Osteocyte (in vitro differentiated cells): ENCODE data around the gene SYT9. TPM values are rescaled to one million over a fixed set of nuclear protein-coding genes. Genes with fewer than 3 reads are reported as not detected.

Experiments
- DNase-seq: peaks from one replicate; pipeline ENCODE4 v3.0.0; 2021; ENCODE audit warnings: mixed read lengths; ENCODE audit not compliant: unreplicated experiment; ENCODE audit errors: extremely low spot score
- H3K27ac Mint-ChIP-seq: one replicate; pipeline ENCODE4 v1.8.0; 2021; ENCODE audit warnings: mild to moderate bottlenecking, mixed read lengths; ENCODE audit not compliant: unreplicated experiment
- H3K27me3 Mint-ChIP-seq: one replicate; pipeline ENCODE4 v1.8.0; 2021; ENCODE audit warnings: mixed read lengths; ENCODE audit not compliant: unreplicated experiment
- H3K36me3 Mint-ChIP-seq: one replicate; pipeline ENCODE4 v1.8.0; 2021; ENCODE audit warnings: mixed read lengths; ENCODE audit not compliant: unreplicated experiment
- H3K4me1 Mint-ChIP-seq: one replicate; pipeline ENCODE4 v1.8.0; 2021; ENCODE audit warnings: mixed read lengths; ENCODE audit not compliant: unreplicated experiment
- H3K4me3 Mint-ChIP-seq: one replicate; pipeline ENCODE4 v1.8.0; 2021; ENCODE audit warnings: mild to moderate bottlenecking, moderate library complexity, mixed read lengths; ENCODE audit not compliant: unreplicated experiment
- H3K9me3 Mint-ChIP-seq: one replicate; pipeline ENCODE4 v1.8.0; 2021; ENCODE audit warnings: mixed read lengths; ENCODE audit not compliant: unreplicated experiment
- CTCF ChIP-seq: fragments of 200-600 bp; sonication (generic); IDR thresholded peaks from 2 replicates; pipeline ENCODE4 v1.5.0; 2021; ENCODE audit warnings: antibody characterized with exemption, mild to moderate bottlenecking, moderate library complexity
- total RNA-seq: library from RNA; stranded (reverse); gene quantifications from 2 replicates; pipeline ENCODE4 v1.2.1, GENCODE V29; 2021

SYT9 gene
- total RNA-seq, 1 donor from 2014 or later = 0.40 TPM

GRCh38 chr11:7484131-7484530 lies 232.4 kb downstream of the SYT9 start:
- Mint-ChIP-seq H3K27me3 (no peaks in the 10 kb centered on the region), H3K9me3 (no peaks in the 10 kb centered on the region), H3K4me1 (peaks cover 31% of the 10 kb centered on the region), H3K27ac (no peak overlapping the region), H3K36me3 (peaks cover 12% of the 10 kb centered on the region), H3K4me3 (peak overlapping the region; percentile 3)
- no peak for DNase-seq
- TF ChIP-seq CTCF = no peak

GRCh38 chr11:7484645-7485044 lies 232.9 kb downstream of the SYT9 start:
- H3K36me3 Mint-ChIP-seq = peaks cover 17% of the 10 kb centered on the region
- TF ChIP-seq CTCF = no peak
- H3K27me3 Mint-ChIP-seq = no peaks in the 10 kb centered on the region
- no peaks in the 10 kb centered on the region for H3K9me3 Mint-ChIP-seq
- peaks cover 35% of the 10 kb centered on the region for H3K4me1 Mint-ChIP-seq
- DNase-seq = no peak
- H3K4me3 Mint-ChIP-seq = peak overlapping the region; percentile 93
- peak overlapping the region; percentile 92 for H3K27ac Mint-ChIP-seq

GRCh38 chr11:7485186-7486097 lies 233.7 kb downstream of the SYT9 start, which contains the start of gene OLFML1:
Gene OLFML1, plus strand, starts transcription at chr11:7485506. Its CDS starts 370 bp downstream, at chr11:7485876.
- no peak for DNase-seq
- Mint-ChIP-seq H3K4me1 (peaks cover 39% of the 10 kb centered on the region), H3K9me3 (no peaks in the 10 kb centered on the region), H3K27me3 (no peaks in the 10 kb centered on the region), H3K36me3 (peaks cover 17% of the 10 kb centered on the region), H3K27ac (peak within 1 kb of the TSS; percentile 92), H3K4me3 (peak within 1 kb of the TSS; percentile 93)
- no peak for TF ChIP-seq CTCF

GRCh38 chr11:7486098-7486780 lies 234.5 kb downstream of the SYT9 start:
- peaks cover 43% of the 10 kb centered on the region for H3K4me1 Mint-ChIP-seq
- H3K27ac Mint-ChIP-seq = peak overlapping the region; percentile 92
- TF ChIP-seq CTCF = no peak
- no peaks in the 10 kb centered on the region for H3K27me3 Mint-ChIP-seq
- H3K36me3 Mint-ChIP-seq = peaks cover 19% of the 10 kb centered on the region
- DNase-seq = no peak
- H3K9me3 Mint-ChIP-seq = no peaks in the 10 kb centered on the region
- H3K4me3 Mint-ChIP-seq = peak overlapping the region; percentile 93

DNA sequence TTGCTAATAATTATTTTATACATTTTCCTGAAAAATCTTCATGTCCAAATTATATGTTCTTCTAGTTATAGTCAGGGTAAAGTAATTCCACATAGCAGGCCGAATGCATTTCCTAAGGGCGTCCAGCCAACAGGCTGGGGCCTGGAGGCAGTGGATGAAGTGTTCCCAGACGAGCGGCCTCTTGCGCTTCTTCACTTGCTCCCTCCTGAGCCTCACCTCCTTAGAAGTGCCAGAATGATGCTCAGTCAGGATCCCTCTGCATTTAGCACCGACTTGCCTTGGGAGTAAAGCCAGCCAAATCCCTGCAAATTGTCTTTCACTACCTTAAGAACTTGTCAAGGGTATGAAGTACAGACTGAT lies 235.1 kb downstream of the SYT9 start:
- peak overlapping the region; percentile 93 for H3K4me3 Mint-ChIP-seq
- DNase-seq = no peak
- no peak for TF ChIP-seq CTCF
- peaks cover 22% of the 10 kb centered on the region for H3K36me3 Mint-ChIP-seq
- H3K4me1 Mint-ChIP-seq = peaks cover 43% of the 10 kb centered on the region
- H3K9me3 Mint-ChIP-seq = no peaks in the 10 kb centered on the region
- H3K27ac Mint-ChIP-seq = peak overlapping the region; percentile 92
- no peaks in the 10 kb centered on the region for H3K27me3 Mint-ChIP-seq
